Spleen (tissue), 7 donors: ENCODE results near the gene TRMT2B.

Source experiments
- CTCF ChIP-seq, 11 experiments: fragments of 200-600 bp in 7 of 11; fragments of 450-650 bp in 4 of 11; sonication (generic) in 4 of 11; IDR thresholded peaks in 8 of 11; conservative IDR thresholded peaks in 3 of 11; 1 replicate in 7 of 11; 2 replicates in 4 of 11; pipeline versions ENCODE4 v1.4.0 to v1.8.0; 2016 to 2021; ENCODE audit warnings: antibody characterized with exemption in 11 of 11, inconsistent platforms in 4 of 11, mild to moderate bottlenecking in 1 of 11
- POLR2A ChIP-seq, 3 donors: fragments of 450-650 bp; IDR thresholded peaks; one replicate each; pipeline ENCODE4 v1.5.1; 2017; ENCODE audit warnings: antibody characterized with exemption in 3 of 3, mild to moderate bottlenecking in 1 of 3
- donor health status: DM: no; HTN: no; CAD: no; lungs with moderate emphysema.
- donor health status: DM: no; HTN: no; CAD: no.
- donor health status: DM: no; HTN: no; CAD: no.

GRCh38 chrX:101040197-101040596, 11.7 kb downstream of the TRMT2B start:
- no peak for TF ChIP-seq POLR2A (IDR thresholded peaks at IDR 0.05)
- TF ChIP-seq CTCF (IDR thresholded peaks at IDR 0.05 in 8 of 11, conservative IDR thresholded peaks at IDR 0.05 in 3 of 11) = no peak
